ENCODE results near the gene GRAP2. TPM values are rescaled to one million over a fixed set of nuclear protein-coding genes. Genes with fewer than 3 reads are reported as not detected.

The GRAP2 gene
- total RNA-seq, 3 donors from 2014 or later (not counting 1 experiment from before 2014, with no cell fraction given) = 65.1 to 97.3 (median 92.2) TPM

DNA sequence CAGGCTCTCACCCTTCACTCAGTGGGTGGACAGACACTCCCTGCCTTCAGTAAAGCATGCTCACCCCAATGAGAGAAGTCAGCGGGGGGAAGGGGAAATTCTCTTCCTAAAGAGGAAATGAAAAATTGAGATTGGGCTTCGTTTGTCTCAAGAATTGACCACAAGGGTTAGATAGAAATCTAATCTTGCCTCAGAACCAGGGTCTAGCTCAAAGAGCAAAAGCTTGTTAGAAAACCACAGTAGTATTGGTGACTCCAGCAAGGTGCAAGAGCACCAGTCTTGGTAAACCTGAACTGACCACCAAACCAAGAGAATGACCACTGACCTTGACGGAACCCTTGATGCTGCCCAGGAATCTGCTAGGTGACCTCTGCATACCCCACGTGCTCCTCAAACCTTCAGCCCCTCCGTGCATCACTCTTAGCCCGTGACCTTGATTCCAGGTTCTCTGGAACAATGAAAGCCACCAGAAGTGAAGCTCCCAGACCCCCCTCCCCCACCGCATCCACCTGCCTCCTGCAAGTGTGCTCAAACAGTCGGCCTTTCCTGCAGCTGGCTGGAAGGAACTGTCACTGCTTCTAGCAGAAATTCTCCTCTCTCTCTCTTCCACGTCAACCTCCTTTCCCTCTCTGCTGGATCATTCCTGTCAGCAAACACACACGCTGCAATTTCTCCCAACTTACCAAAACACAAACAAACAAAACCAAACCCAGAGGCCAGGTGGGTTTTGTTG lies 56.2 kb downstream of the GRAP2 start:
- no peak overlapping the region for H3K4me3 Mint-ChIP-seq
- no peaks in the 10 kb centered on the region for H3K27me3 ChIP-seq (ENCODE audit: control insufficient read depth, insufficient read depth, low read length)
- ATAC-seq (peak in 1 of 3 donors; percentile 22), DNase-seq (no peak)
- intact Hi-C loops (cut with micrococcal nuclease) = no loop called here
- H3K36me3 Mint-ChIP-seq = peaks cover 12% of the 10 kb centered on the region
- H3K27ac Mint-ChIP-seq = peak overlapping the region in 1 of 2 donors; percentile 72
- peaks cover 63% of the 10 kb centered on the region for H3K4me1 ChIP-seq (ENCODE audit: control insufficient read depth, insufficient read depth, low read length)
- no peaks in the 10 kb centered on the region for H3K9me3 Mint-ChIP-seq
- WGBS (ENCODE audit: insufficient coverage) = 23% methylated on average over 7 of the region's 10 CpGs
- no peaks in the 10 kb centered on the region for H3K9me3 ChIP-seq (ENCODE audit: control insufficient read depth, insufficient read depth, low read length)
- TF ChIP-seq, protein P1, sequence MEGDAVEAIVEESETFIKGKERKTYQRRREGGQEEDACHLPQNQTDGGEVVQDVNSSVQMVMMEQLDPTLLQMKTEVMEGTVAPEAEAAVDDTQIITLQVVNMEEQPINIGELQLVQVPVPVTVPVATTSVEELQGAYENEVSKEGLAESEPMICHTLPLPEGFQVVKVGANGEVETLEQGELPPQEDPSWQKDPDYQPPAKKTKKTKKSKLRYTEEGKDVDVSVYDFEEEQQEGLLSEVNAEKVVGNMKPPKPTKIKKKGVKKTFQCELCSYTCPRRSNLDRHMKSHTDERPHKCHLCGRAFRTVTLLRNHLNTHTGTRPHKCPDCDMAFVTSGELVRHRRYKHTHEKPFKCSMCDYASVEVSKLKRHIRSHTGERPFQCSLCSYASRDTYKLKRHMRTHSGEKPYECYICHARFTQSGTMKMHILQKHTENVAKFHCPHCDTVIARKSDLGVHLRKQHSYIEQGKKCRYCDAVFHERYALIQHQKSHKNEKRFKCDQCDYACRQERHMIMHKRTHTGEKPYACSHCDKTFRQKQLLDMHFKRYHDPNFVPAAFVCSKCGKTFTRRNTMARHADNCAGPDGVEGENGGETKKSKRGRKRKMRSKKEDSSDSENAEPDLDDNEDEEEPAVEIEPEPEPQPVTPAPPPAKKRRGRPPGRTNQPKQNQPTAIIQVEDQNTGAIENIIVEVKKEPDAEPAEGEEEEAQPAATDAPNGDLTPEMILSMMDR (IDR thresholded peaks at IDR 0.05) = no peak
- H3K27ac ChIP-seq (ENCODE audit: low read length) = no peak overlapping the region
- no peak overlapping the region for H3K4me3 ChIP-seq (ENCODE audit: low read length)
- peaks cover 40% of the 10 kb centered on the region for H3K36me3 ChIP-seq (ENCODE audit: control insufficient read depth, insufficient read depth, low read length)
- H3K4me1 Mint-ChIP-seq = peaks cover 80 to 82% of the 10 kb centered on the region in 2 donors
- no peaks in the 10 kb centered on the region for H3K27me3 Mint-ChIP-seq (ENCODE audit: low read depth in 2 of 2)

DNA sequence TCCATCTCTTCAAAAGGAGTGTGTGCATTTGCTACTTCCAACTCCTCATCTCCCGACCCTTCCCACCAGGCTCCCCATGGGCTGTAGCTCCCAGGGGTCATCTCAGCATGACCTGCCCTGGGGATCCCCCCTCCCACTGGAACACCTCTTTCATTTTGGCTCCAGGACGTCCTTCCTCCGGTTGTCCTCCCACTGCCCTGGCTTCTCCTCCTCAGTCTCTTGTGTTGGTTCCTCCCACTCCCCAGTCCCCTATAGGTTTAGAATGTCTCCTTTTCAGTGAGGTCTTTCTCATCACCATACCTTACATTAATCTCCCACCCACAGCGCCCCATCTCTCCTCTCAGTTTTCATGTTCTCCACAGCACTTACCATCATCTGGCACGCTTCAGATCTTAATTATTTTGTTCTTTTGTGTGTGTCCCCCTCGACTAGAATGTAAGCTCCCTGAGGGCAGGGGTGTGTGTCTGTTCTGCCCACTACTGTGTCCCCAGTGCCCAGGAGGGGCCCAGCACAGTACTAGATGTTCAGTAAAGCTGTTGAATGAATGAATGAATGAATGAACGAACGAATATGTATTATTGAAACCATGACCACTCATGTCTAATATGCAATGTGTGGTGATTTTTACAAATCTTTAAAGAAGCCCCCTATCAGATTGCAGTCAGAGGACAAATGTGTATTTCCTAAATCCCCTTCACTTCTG lies 57.3 kb downstream of the GRAP2 start:
- H3K4me1 ChIP-seq (ENCODE audit: control insufficient read depth, insufficient read depth, low read length) = peaks cover 65% of the 10 kb centered on the region
- intact Hi-C loops (cut with micrococcal nuclease) = no loop called here
- H3K4me3 ChIP-seq (ENCODE audit: low read length) = no peak overlapping the region
- no peak overlapping the region for H3K27ac ChIP-seq (ENCODE audit: low read length)
- Mint-ChIP-seq H3K27me3 (ENCODE audit: low read depth in 2 of 2) (no peaks in the 10 kb centered on the region), H3K36me3 (peaks cover 12% of the 10 kb centered on the region), H3K4me1 (peaks cover 71 to 79% of the 10 kb centered on the region in 2 donors), H3K27ac (peak overlapping the region; percentile 40 to 72), H3K4me3 (no peak overlapping the region), H3K9me3 (no peaks in the 10 kb centered on the region)
- H3K36me3 ChIP-seq (ENCODE audit: control insufficient read depth, insufficient read depth, low read length) = peaks cover 41% of the 10 kb centered on the region
- no peaks in the 10 kb centered on the region for H3K9me3 ChIP-seq (ENCODE audit: control insufficient read depth, insufficient read depth, low read length)
- TF ChIP-seq, protein P1 (IDR thresholded peaks at IDR 0.05) = no peak
- DNase-seq (no peak), ATAC-seq (no peak)
- WGBS (ENCODE audit: insufficient coverage) = 94% methylated on average over 6 of the region's 8 CpGs
- H3K27me3 ChIP-seq (ENCODE audit: control insufficient read depth, insufficient read depth, low read length) = no peaks in the 10 kb centered on the region

DNA sequence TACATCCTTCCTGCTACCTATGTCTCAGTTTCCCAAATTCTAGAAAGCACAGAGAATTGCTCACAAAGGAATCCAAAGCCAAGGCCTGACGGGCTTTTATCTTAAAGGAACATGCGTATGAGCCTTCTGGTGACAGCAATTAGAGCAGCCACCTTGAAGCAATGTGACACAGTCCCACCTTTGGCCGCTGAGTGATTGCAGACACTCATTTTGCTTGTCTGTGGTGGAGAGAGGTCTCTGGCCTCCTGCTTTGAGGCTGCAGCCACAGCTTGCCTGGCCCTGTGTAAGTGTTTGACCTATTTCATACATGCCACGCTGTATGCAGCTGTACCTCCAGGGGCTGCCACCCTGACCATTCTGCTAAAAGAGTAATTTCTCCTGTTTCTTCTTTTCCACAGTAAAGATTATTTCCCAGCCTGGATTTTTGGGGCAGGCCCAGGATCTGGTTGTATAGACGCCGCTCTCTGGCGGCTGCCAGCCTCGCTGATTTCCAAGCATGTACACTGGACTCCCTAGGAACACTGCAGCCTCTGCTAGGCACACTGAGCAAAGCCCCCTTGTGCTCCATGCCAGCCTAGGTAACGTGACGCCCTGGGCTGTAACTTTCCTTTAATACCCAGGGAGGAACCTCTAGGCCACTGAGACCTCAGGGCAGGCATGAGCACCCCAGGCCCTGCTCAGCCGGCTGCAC lies 58.2 kb downstream of the GRAP2 start:
- Mint-ChIP-seq H3K4me3 (peak overlapping the region; percentile 21), H3K27me3 (ENCODE audit: low read depth in 2 of 2) (no peaks in the 10 kb centered on the region), H3K27ac (peak overlapping the region; percentile 72 to 87), H3K9me3 (no peaks in the 10 kb centered on the region), H3K4me1 (peaks cover 70 to 77% of the 10 kb centered on the region in 2 donors), H3K36me3 (peaks cover 14% of the 10 kb centered on the region)
- TF ChIP-seq, protein P1 (IDR thresholded peaks at IDR 0.05) = no peak
- no peak overlapping the region for H3K4me3 ChIP-seq (ENCODE audit: low read length)
- WGBS (ENCODE audit: insufficient coverage) = 78% methylated on average over 11 of the region's 11 CpGs
- peaks cover 69% of the 10 kb centered on the region for H3K4me1 ChIP-seq (ENCODE audit: control insufficient read depth, insufficient read depth, low read length)
- peaks cover 48% of the 10 kb centered on the region for H3K36me3 ChIP-seq (ENCODE audit: control insufficient read depth, insufficient read depth, low read length)
- H3K27ac ChIP-seq (ENCODE audit: low read length) = no peak overlapping the region
- intact Hi-C loops (cut with micrococcal nuclease) = no loop called here
- DNase-seq = no peak
- no peaks in the 10 kb centered on the region for H3K27me3 ChIP-seq (ENCODE audit: control insufficient read depth, insufficient read depth, low read length)
- ATAC-seq = no peak
- H3K9me3 ChIP-seq (ENCODE audit: control insufficient read depth, insufficient read depth, low read length) = no peaks in the 10 kb centered on the region

Data from natural killer cell (primary cell).